Activated CD4-positive, alpha-beta memory T cell treated with anti-CD3 and anti-CD28 coated beads for 36 hours (primary cell): ENCODE results near the gene SF3B1. TPM values are rescaled to one million over a fixed set of nuclear protein-coding genes. Genes with fewer than 3 reads are reported as not detected.
"Not testable (repeated sequence)": the region's sequence is repeated elsewhere in the genome, so short reads cannot be mapped to it uniquely, and the experiment has no call there.

ENCODE experiments used
- CTCF ChIA-PET: fragments of 350-600 bp; sonication (Branson Sonifier 250); formaldehyde crosslinking; loops from one replicate; lab custom pipeline; 2021; ENCODE audit warnings: antibody characterized with exemption, inconsistent platforms; lab: Charles Lee
- POLR2A ChIA-PET: fragments of 350-600 bp; sonication (Branson Sonifier 250); formaldehyde crosslinking; loops from one replicate; lab custom pipeline; 2021; ENCODE audit warnings: antibody characterized with exemption; lab: Charles Lee
- DNase-seq: peaks from one replicate; pipeline ENCODE4 v3.0.0-alpha.2; 2020
- H3K27ac Mint-ChIP-seq: one replicate; pipeline ENCODE4 v1.8.0; 2021; ENCODE audit warnings: mixed read lengths
- H3K27me3 Mint-ChIP-seq: one replicate; pipeline ENCODE4 v1.8.0; 2021; ENCODE audit warnings: mixed read lengths
- H3K36me3 Mint-ChIP-seq: one replicate; pipeline ENCODE4 v1.8.0; 2021; ENCODE audit warnings: mixed read lengths
- H3K4me1 Mint-ChIP-seq: one replicate; pipeline ENCODE4 v1.8.0; 2021; ENCODE audit warnings: low read depth, mixed read lengths
- H3K4me3 Mint-ChIP-seq: one replicate; pipeline ENCODE4 v1.8.0; 2021; ENCODE audit warnings: mild to moderate bottlenecking, mixed read lengths
- H3K9me3 Mint-ChIP-seq: one replicate; pipeline ENCODE4 v1.8.0; 2021; ENCODE audit warnings: mixed read lengths
- intact Hi-C: fragments of 100-400 bp; cut with micrococcal nuclease; formaldehyde crosslinking; loops from one replicate; pipeline ENCODE4 v1.15.1; 2023
- total RNA-seq, 2 experiments: library from RNA; stranded (reverse); gene quantifications; one replicate each; pipeline ENCODE4 v1.2.3, GENCODE V29; 2021

SF3B1 gene
- total RNA-seq, 2 experiments from 2014 or later = 228 to 245 TPM

DNA sequence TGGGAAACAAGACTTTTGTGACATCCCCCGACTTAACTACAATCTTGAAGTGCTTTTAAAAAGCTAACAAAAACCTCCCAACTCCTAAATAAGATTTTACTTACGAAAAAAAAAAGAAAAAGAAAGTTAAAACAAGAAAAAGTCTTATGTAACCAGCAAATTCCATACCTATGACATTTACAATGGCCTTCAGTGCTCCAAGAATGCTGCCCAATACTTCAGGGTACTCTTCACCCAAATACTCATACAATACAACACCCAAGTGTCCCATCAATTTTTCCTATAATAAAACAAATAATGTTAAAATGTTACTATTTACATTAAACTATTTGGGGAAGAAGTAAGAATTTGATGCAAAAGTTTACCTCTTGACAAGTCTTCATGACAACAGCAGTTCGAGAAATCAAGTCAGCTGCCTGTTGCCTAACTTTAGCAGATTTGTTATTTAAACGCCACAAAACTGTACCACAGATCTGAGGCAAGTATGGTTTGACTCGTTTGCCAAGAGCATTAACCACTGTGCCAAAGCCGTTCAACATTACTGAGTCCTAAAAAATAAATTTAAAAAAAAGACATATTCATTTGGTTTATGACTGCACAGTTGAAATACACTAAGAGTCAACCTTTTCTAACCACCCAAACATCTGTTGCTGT is 34.8 kb downstream of the SF3B1 start:
- H3K27me3 Mint-ChIP-seq = no peaks in the 10 kb centered on the region
- no peak overlapping the region for H3K4me3 Mint-ChIP-seq
- H3K9me3 Mint-ChIP-seq = no peaks in the 10 kb centered on the region
- ChIA-PET POLR2A (no interaction called here), CTCF (no interaction called here)
- H3K36me3 Mint-ChIP-seq = peaks cover 70% of the 10 kb centered on the region
- DNase-seq = no peak
- H3K27ac Mint-ChIP-seq = no peak overlapping the region
- H3K4me1 Mint-ChIP-seq = no peaks in the 10 kb centered on the region
- intact Hi-C loops = no loop called here

- no peak overlapping the region for H3K4me3 Mint-ChIP-seq
- CTCF ChIA-PET = no interaction called here
- intact Hi-C loops = no loop called here
- H3K27me3 Mint-ChIP-seq = no peaks in the 10 kb centered on the region
- POLR2A ChIA-PET = no interaction called here
- H3K9me3 Mint-ChIP-seq = no peaks in the 10 kb centered on the region
- H3K27ac Mint-ChIP-seq = no peak overlapping the region
- H3K36me3 Mint-ChIP-seq = peaks cover 73% of the 10 kb centered on the region
- no peaks in the 10 kb centered on the region for H3K4me1 Mint-ChIP-seq
- no peak for DNase-seq
Measured at GRCh38 chr2:197398913-197399312, 35.9 kb downstream of the SF3B1 start.

DNA sequence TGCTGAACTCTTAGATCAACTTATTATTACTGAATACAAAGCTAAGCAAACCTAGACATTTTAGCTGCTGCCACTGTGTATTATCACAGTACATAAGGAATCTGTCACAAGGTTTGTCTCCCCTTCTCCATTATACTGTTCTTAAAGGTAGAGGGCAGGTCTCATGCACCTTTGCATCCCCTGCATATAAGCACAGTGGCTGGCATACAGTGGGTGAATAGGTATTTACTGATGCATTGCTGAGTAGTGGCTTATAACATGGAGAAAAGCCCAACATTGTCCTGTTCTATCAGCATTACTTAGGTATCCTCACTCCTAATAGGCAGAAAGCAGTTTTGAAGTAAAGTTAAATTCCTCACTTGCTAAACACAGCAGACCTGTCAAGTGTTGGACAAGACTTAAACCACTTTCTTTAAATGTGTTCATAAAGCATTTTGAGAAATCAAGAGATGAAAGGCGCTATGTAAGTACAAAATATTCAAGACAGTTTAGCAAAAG is 43.6 kb downstream of the SF3B1 start:
- Mint-ChIP-seq H3K27me3 (no peaks in the 10 kb centered on the region), H3K36me3 (peaks cover 23% of the 10 kb centered on the region), H3K27ac (no peak overlapping the region), H3K4me3 (no peak overlapping the region), H3K4me1 (no peaks in the 10 kb centered on the region), H3K9me3 (no peaks in the 10 kb centered on the region)
- DNase-seq = no peak
- ChIA-PET POLR2A (no interaction called here), CTCF (no interaction called here)
- intact Hi-C loops = no loop called here

DNA sequence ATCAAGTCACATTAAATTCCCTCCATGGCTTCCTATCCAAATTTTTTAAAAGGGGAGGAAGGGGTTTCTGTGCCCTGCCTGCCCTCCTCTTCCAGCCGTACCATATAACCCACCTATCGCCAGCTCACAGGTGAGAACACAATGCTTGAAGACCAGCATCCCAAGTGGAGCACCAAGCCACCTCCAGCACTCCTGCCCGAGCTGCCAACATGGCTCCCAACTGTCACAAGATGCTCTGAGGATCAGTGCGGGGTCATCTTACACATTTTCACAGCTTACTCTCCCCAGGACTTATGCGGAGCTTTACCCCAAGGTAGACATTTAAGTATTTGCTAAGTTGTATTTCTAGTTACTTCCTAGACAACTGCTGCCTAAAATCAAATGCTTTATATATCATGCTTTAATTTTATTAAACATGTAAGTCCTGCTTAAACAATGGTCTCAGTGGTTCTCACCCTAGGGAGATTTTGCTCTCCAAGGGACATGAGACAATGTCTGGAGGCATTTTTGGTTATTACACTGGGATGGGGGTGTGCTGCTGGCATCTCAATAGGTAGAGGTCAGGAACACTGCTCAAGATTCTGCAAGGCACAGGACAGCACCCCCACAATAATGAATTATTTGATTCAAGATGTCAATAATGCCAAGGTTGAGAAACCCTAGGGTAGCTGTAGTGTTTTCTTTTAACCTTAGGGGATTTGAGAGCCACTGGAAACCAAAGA is 45.8 kb downstream of the SF3B1 start:
- POLR2A ChIA-PET = interaction anchor here (0.7 kb wide), 1 partner anchor 297 kb away, joined by 3 read pairs; no protein-coding TSS in a partner anchor
- CTCF ChIA-PET = no interaction called here
- Mint-ChIP-seq H3K27me3 (no peaks in the 10 kb centered on the region), H3K4me1 (peaks cover 6% of the 10 kb centered on the region), H3K27ac (no peak overlapping the region), H3K4me3 (no peak overlapping the region), H3K9me3 (no peaks in the 10 kb centered on the region), H3K36me3 (peaks cover 7% of the 10 kb centered on the region)
- intact Hi-C loops = no loop called here
- no peak for DNase-seq

DNA sequence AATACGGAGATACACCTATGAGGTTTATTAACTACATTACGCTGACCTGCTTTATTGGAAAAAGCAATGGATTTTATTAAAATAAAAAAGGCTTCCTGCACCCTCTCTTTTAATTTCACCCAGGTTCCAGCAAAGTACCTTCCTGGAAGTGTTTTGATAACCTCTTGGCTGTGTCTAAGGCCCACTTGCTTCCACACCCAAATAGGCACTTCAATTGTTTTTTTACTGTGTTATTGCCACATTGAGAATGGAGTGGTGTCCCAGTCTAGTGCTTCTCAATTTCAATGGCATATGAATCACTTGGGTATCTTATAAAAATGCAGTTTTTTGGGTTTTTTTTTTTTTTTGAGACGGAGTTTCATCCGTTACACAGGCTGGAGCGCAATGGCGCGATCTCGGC is 47.6 kb downstream of the SF3B1 start:
- ChIA-PET POLR2A (no interaction called here), CTCF (no interaction called here)
- DNase-seq = no peak
- Mint-ChIP-seq H3K4me1 (peaks cover 8% of the 10 kb centered on the region), H3K4me3 (no peak overlapping the region), H3K36me3 (peaks cover 3% of the 10 kb centered on the region), H3K27ac (no peak overlapping the region), H3K27me3 (no peaks in the 10 kb centered on the region), H3K9me3 (no peaks in the 10 kb centered on the region)
- intact Hi-C loops = no loop called here

GRCh38 chr2:197386242-197386641 is 48.6 kb downstream of the SF3B1 start:
- no peaks in the 10 kb centered on the region for H3K9me3 Mint-ChIP-seq
- intact Hi-C loops = no loop called here
- H3K27me3 Mint-ChIP-seq = no peaks in the 10 kb centered on the region
- DNase-seq = no peak
- ChIA-PET CTCF (interaction anchor here (1.2 kb wide), 1 partner anchor 273 kb away, joined by 3 read pairs; no protein-coding TSS in a partner anchor), POLR2A (interaction anchor here (0.7 kb wide), 1 partner anchor 284 kb away, joined by 3 read pairs; no protein-coding TSS in a partner anchor)
- H3K27ac Mint-ChIP-seq = no peak overlapping the region
- peaks cover 1% of the 10 kb centered on the region for H3K36me3 Mint-ChIP-seq
- H3K4me3 Mint-ChIP-seq = no peak overlapping the region
- peaks cover 8% of the 10 kb centered on the region for H3K4me1 Mint-ChIP-seq

DNA sequence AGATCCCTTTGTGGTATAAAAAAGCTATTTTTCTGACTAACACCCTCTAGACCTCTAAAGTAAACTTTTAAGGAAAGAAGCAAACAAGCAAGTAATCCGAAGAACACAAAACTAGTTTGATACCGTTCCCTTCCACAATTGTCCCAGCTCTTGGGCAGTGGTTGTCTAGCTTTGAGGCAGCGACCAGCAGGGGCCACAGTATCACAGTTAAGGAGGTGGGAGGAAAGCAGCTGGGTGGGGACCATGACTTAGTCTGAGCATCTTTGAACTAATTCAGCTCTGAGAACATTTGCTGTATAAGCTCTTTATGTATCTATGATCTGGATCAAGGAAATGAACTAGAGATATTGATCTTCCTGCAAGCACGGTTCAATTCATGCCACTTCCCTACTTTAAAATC is 51.0 kb downstream of the SF3B1 start:
- no peak for DNase-seq
- Mint-ChIP-seq H3K4me3 (no peak overlapping the region), H3K4me1 (peaks cover 15% of the 10 kb centered on the region), H3K9me3 (no peaks in the 10 kb centered on the region), H3K36me3 (no peaks in the 10 kb centered on the region), H3K27me3 (no peaks in the 10 kb centered on the region), H3K27ac (no peak overlapping the region)
- CTCF ChIA-PET = interaction anchor here (1.2 to 2.3 kb wide), 2 partner anchors 188 to 270 kb away, joined by 4 to 10 read pairs; no protein-coding TSS in a partner anchor
- POLR2A ChIA-PET = no interaction called here
- intact Hi-C loops = no loop called here

DNA sequence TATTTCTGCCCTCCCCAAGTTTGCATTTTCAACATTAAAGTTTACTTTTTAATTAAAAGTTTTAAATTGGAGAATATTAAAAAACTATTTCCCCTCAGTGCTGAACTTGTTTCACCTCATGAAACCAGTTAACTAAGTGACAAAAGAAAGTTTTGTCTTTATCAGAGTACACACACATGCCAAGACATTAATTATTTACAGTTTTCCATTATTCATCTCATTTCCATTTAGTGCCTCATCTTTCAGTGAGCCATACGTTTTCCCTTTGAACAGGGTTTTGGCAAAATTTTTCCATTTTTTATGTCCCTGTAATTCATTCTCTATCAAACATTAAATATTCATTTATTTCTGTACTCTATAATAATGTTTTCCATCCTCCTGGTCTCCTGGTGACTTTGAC is 53.2 kb downstream of the SF3B1 start:
- H3K27me3 Mint-ChIP-seq = peaks cover 4% of the 10 kb centered on the region
- POLR2A ChIA-PET = no interaction called here
- no peak for DNase-seq
- H3K4me1 Mint-ChIP-seq = peaks cover 23% of the 10 kb centered on the region
- no peaks in the 10 kb centered on the region for H3K36me3 Mint-ChIP-seq
- H3K27ac Mint-ChIP-seq = no peak overlapping the region
- H3K9me3 Mint-ChIP-seq = no peaks in the 10 kb centered on the region
- H3K4me3 Mint-ChIP-seq = no peak overlapping the region
- intact Hi-C loops = no loop called here
- CTCF ChIA-PET = no interaction called here

DNA sequence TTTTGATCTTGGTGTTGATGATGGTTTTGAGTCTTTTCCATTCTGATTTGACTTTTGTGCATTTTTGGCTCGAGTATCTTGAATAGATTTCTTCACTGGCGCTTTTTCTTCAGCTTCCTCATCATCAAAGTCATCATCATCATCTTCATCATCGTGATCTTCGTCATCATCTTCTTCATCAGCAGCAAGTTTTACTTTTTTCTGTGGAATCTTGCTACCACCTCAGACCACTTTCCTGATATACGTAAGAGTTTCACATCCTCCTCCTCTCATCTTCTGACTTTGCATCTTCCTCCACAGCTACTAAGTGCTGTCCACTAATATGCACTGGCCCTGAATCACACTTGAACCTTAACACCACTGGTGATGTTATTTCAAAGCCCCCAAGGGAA is 54.9 kb downstream of the SF3B1 start:
- not testable (repeated sequence) for H3K27ac Mint-ChIP-seq, H3K36me3 Mint-ChIP-seq, H3K27me3 Mint-ChIP-seq, H3K9me3 Mint-ChIP-seq, DNase-seq, H3K4me3 Mint-ChIP-seq
- ChIA-PET POLR2A (interaction anchor here (0.6 kb wide), 1 partner anchor 325 kb away, joined by 3 read pairs; the partner anchor contains the start of gene MARS2), CTCF (interaction anchor here (1.0 to 1.1 kb wide), 2 partner anchors 68 to 266 kb away, joined by 3 to 5 read pairs; no protein-coding TSS in a partner anchor)
- intact Hi-C loops = loop anchor here (2.0 to 5.0 kb wide), 3 partner anchors 68 to 629 kb away; partner anchors contain the start of gene ANKRD44
- peaks cover 23% of the 10 kb centered on the region for H3K4me1 Mint-ChIP-seq

DNA sequence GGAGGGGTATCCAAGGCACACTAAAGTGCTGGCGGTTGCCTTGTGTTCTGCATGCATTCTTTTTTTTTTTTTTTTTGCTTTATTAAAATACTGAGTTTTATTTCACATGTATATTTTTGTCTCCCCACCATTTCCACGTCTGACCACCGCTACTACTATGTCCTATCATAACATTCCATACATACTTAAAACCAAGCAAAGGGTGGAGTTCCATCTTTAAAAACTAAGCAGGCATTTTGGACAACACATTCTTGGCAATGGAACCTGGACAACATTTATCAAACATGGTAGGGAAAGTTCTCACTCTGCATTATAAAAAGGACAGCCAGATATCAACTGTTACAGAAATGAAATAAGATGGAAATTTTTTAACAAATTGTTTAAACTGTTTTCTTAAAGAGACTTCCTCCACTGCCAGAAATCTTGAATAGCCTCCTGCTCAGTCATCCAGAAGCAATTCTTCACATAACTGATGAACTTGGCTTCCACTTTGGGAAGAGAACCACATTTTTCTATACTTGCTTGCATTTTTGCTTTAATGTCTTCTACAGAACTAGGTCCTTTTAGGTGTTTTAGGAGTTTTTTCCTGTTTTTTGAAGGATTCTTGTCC is 55.4 kb downstream of the SF3B1 start:
- POLR2A ChIA-PET = interaction anchor here (0.6 kb wide), 1 partner anchor 326 kb away, joined by 3 read pairs; the partner anchor contains the start of gene MARS2
- H3K4me3 Mint-ChIP-seq, H3K9me3 Mint-ChIP-seq, H3K36me3 Mint-ChIP-seq, H3K27me3 Mint-ChIP-seq, DNase-seq, H3K27ac Mint-ChIP-seq: not testable (repeated sequence)
- intact Hi-C loops = loop anchor here (2.0 to 5.0 kb wide), 3 partner anchors 67 to 629 kb away; partner anchors contain the start of gene ANKRD44
- peaks cover 21% of the 10 kb centered on the region for H3K4me1 Mint-ChIP-seq
- CTCF ChIA-PET = interaction anchor here (1.0 to 5.5 kb wide), 5 partner anchors 68 to 304 kb away, joined by 3 to 42 read pairs (median 9); no protein-coding TSS in a partner anchor

DNA sequence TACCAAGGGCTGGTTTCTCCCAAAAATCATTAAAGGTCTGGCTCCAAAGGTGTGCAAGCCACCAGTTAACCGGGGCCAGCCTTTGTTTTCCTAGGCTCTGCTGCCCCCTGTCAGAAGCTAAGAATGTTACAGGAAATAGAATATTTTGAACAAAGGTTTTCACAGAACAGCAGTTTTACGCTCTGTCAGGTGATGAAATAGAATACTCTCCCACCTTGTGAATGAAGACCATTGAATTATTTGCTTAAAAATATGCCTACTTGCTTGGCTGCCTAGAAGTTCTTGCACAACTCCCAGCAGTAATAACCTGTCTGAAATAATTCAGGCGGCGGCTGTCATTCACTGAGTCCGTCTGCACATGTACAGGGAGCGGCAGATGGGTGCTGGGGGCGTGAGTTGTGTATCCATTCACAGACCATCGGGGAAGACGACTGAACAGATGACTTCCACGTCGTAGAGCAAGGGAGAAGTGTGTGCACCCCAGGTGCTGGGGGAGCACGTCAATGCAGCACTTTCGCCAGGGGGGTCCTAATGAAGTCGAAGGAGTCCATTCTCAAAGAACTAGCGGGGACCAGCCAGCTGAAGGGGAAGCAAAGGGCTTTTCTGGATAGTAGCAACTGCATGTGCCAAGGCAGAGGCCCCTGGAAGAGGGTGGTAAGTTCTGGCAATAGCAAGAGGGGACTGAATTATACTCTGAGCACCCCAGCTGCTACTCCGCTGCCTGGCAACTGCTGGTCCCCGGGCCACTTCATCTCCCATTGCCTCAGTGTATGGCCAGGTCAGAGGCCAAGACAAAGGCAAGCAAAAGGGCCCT is 56.1 kb downstream of the SF3B1 start:
- Mint-ChIP-seq H3K27me3 (peaks cover 4% of the 10 kb centered on the region), H3K36me3 (no peaks in the 10 kb centered on the region), H3K9me3 (no peaks in the 10 kb centered on the region), H3K4me3 (no peak overlapping the region), H3K27ac (no peak overlapping the region), H3K4me1 (peaks cover 15% of the 10 kb centered on the region)
- intact Hi-C loops = loop anchor here (1.0 to 5.0 kb wide), 7 partner anchors 66 to 628 kb away; partner anchors contain the start of gene ANKRD44
- DNase-seq = peak; percentile 72
- CTCF ChIA-PET = interaction anchor here (0.7 to 5.5 kb wide), 14 partner anchors 45 to 580 kb away, joined by 3 to 42 read pairs (median 4); partner anchors contain the start of gene GTF3C3
- POLR2A ChIA-PET = no interaction called here
